Neural progenitor cell (in vitro differentiated cells): ENCODE results near the gene BNIPL. TPM values are rescaled to one million over a fixed set of nuclear protein-coding genes. Genes with fewer than 3 reads are reported as not detected.

Source experiments
- DNase-seq: peaks from one replicate; pipeline ENCODE4 v3.0.0-alpha.2; 2016; ENCODE audit warnings: low spot score
- H2AFZ ChIP-seq: fragments of 200-600 bp; sonication (generic); replicated peaks from 2 replicates; pipeline ENCODE4 v1.6.1; 2016; ENCODE audit warnings: antibody characterized with exemption
- H3F3A ChIP-seq: fragments of 200-600 bp; sonication (generic); 2 replicates; pipeline ENCODE4 v1.6.1; 2016; ENCODE audit warnings: antibody characterized with exemption, low read depth
- H3K27ac ChIP-seq: fragments of 200-600 bp; sonication (generic); 2 replicates; pipeline ENCODE4 v1.5.1; 2016; ENCODE audit warnings: mild to moderate bottlenecking
- H3K27me3 ChIP-seq: fragments of 200-600 bp; sonication (generic); 2 replicates; pipeline ENCODE4 v1.6.1; 2016; ENCODE audit warnings: mild to moderate bottlenecking, moderate library complexity
- H3K36me3 ChIP-seq: fragments of 200-600 bp; sonication (generic); 2 replicates; pipeline ENCODE4 v1.5.1; 2016
- H3K4me1 ChIP-seq: fragments of 200-600 bp; sonication (generic); 2 replicates; pipeline ENCODE4 v1.6.1; 2016; ENCODE audit warnings: mixed run types
- H3K4me2 ChIP-seq: fragments of 200-600 bp; sonication (generic); 2 replicates; pipeline ENCODE4 v1.6.1; 2016
- H3K4me3 ChIP-seq: fragments of 200-600 bp; sonication (generic); 2 replicates; pipeline ENCODE4 v1.5.1; 2016
- H3K79me2 ChIP-seq: fragments of 200-600 bp; sonication (generic); 2 replicates; pipeline ENCODE4 v1.6.1; 2016; ENCODE audit warnings: low read depth
- H3K9ac ChIP-seq: fragments of 200-600 bp; sonication (generic); 2 replicates; pipeline ENCODE4 v1.6.1; 2016
- H3K9me3 ChIP-seq: fragments of 200-600 bp; sonication (generic); 2 replicates; pipeline ENCODE4 v1.5.1; 2016; ENCODE audit warnings: low read depth
- H4K20me1 ChIP-seq: fragments of 200-600 bp; sonication (generic); 2 replicates; pipeline ENCODE4 v1.6.1; 2016; ENCODE audit warnings: low read depth
- H3K27ac Mint-ChIP-seq: 3 replicates; pipeline ENCODE4 v1.8.0; 2021; ENCODE audit warnings: mixed read lengths
- H3K27me3 Mint-ChIP-seq: 2 replicates; pipeline ENCODE4 v1.8.0; 2022; ENCODE audit warnings: low read depth, mild to moderate bottlenecking, inconsistent platforms, moderate library complexity, mixed read lengths; ENCODE audit not compliant: insufficient read depth
- H3K36me3 Mint-ChIP-seq: 3 replicates; pipeline ENCODE4 v1.8.0; 2021; ENCODE audit warnings: mixed read lengths
- H3K4me1 Mint-ChIP-seq: 3 replicates; pipeline ENCODE4 v1.8.0; 2021; ENCODE audit warnings: mixed read lengths
- H3K4me3 Mint-ChIP-seq: 3 replicates; pipeline ENCODE4 v1.8.0; 2021; ENCODE audit warnings: mild to moderate bottlenecking, moderate library complexity, mixed read lengths
- H3K9me3 Mint-ChIP-seq: 3 replicates; pipeline ENCODE4 v1.8.0; 2020; ENCODE audit warnings: mixed read lengths
- CTCF ChIP-seq: fragments of 200-600 bp; sonication (generic); IDR thresholded peaks from 2 replicates; pipeline ENCODE4 v1.5.1; 2017; ENCODE audit warnings: antibody characterized with exemption, mild to moderate bottlenecking
- EZH2 ChIP-seq: fragments of 200-600 bp; sonication (generic); IDR thresholded peaks from 2 replicates; pipeline ENCODE4 v1.6.1; 2017; ENCODE audit warnings: antibody characterized with exemption, mild to moderate bottlenecking, moderate library complexity
- EZH2phosphoT487 ChIP-seq: fragments of 200-600 bp; sonication (generic); IDR thresholded peaks from 2 replicates; pipeline ENCODE4 v1.6.1; 2017; ENCODE audit warnings: antibody characterized with exemption
- total RNA-seq: library from RNA; depleted of rRNA; stranded (reverse); fragments of >200 nt; gene quantifications from 2 replicates; pipeline ENCODE4 v1.2.3, GENCODE V29; 2015; ENCODE audit warnings: low replicate concordance

The BNIPL gene
- total RNA-seq, 1 donor from 2014 or later: 0.97 TPM

DNA sequence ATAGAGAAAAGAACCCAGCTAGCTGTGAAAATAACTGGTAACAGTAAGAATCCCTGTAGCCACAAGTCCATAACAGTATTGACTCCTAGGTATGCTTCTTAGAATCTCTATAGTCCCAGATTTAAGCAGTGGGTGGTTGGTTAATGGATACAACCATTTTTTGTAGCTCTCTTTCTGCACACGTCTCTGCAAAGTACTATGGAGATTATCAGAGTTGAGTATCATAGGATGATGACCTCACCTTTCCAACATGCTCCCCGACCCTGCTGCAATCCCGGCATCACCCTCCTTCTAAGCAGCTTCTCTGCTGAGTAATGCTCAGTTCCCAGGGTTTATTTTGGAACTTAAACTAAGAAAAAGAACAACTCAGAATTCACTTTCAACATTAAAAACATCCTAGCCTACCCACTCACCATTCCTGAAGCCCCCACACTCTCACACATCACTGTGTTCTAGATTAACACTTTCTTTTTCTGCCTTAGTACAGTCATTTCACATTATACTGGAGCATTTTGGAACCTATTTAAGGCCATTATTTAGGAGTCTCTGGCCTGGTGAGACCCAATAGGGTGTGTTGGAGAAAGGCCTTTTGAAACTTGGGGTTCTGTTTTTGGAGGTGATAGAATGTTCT lies 26.5 kb downstream of the BNIPL start:
- H3K4me3 Mint-ChIP-seq: peak overlapping the region; percentile 93

DNA sequence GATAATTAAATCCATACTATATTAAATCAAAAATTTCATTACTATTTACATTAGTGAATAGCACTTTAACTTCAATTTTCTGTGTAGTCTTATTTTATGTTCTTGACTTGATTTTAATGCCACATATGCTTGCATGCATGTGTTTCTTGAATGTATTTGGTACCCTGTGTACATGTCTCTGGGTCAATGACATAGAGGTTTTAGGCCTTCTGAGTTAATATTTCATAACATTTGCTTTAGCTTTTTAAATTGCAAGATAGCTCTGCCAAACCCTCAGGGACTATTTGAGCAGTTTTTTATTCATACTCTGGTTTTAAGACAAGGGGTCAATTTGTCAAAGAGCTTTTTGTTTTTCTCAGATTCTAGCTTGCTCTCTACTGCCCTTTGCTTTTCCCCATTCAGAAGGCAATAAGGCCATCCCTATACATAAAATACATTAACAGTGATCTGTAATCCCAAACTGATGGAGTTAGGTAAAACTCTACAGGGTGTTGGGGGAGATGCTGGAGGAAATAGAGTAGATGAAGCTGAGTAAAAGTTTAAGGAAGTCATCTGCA lies 28.8 kb downstream of the BNIPL start:
- Histone ChIP-seq H3K4me3 (no peak overlapping the region), H3F3A (peaks cover 47% of the 10 kb centered on the region), H3K27me3 (no peaks in the 10 kb centered on the region), H3K9ac (no peak overlapping the region), H3K79me2 (peaks cover 93% of the 10 kb centered on the region), H3K4me1 (peaks cover 10% of the 10 kb centered on the region), H2AFZ (no peak overlapping the region), H3K9me3 (no peaks in the 10 kb centered on the region), H3K36me3 (no peaks in the 10 kb centered on the region), H3K4me2 (no peak overlapping the region), H3K27ac (peak overlapping the region; percentile 36), H4K20me1 (peaks cover 10% of the 10 kb centered on the region)
- H3K4me3 Mint-ChIP-seq: no peak overlapping the region
- H3K4me1 Mint-ChIP-seq: peaks cover 28% of the 10 kb centered on the region
- peaks cover 36% of the 10 kb centered on the region for H3K36me3 Mint-ChIP-seq
- no peak for TF ChIP-seq EZH2
- TF ChIP-seq EZH2phosphoT487: no peak
- no peak for TF ChIP-seq CTCF
- H3K27me3 Mint-ChIP-seq: no peaks in the 10 kb centered on the region
- no peak for DNase-seq
- no peaks in the 10 kb centered on the region for H3K9me3 Mint-ChIP-seq
- no peak overlapping the region for H3K27ac Mint-ChIP-seq

More for the DNA sequence above, 26.5 kb downstream of the BNIPL start:
- no peaks in the 10 kb centered on the region for H3K9me3 ChIP-seq
- H3F3A ChIP-seq: peaks cover 32% of the 10 kb centered on the region
- H3K4me1 Mint-ChIP-seq: peaks cover 27% of the 10 kb centered on the region
- no peaks in the 10 kb centered on the region for H3K9me3 Mint-ChIP-seq
- peaks cover 15% of the 10 kb centered on the region for H3K4me1 ChIP-seq
- no peaks in the 10 kb centered on the region for H3K36me3 ChIP-seq
- H3K27me3 Mint-ChIP-seq: no peaks in the 10 kb centered on the region
- H3K36me3 Mint-ChIP-seq: peaks cover 29% of the 10 kb centered on the region
- no peak overlapping the region for H3K27ac ChIP-seq
- no peaks in the 10 kb centered on the region for H3K27me3 ChIP-seq
- DNase-seq: no peak
- no peak overlapping the region for H3K27ac Mint-ChIP-seq
- H2AFZ ChIP-seq: no peak overlapping the region
- TF ChIP-seq EZH2: no peak
- TF ChIP-seq CTCF: no peak
- TF ChIP-seq EZH2phosphoT487: no peak
- peaks cover 99% of the 10 kb centered on the region for H3K79me2 ChIP-seq
- no peak overlapping the region for H3K9ac ChIP-seq
- H4K20me1 ChIP-seq: peaks cover 19% of the 10 kb centered on the region
- peak overlapping the region; percentile 90 for H3K4me2 ChIP-seq
- peak overlapping the region; percentile 89 for H3K4me3 ChIP-seq

DNA sequence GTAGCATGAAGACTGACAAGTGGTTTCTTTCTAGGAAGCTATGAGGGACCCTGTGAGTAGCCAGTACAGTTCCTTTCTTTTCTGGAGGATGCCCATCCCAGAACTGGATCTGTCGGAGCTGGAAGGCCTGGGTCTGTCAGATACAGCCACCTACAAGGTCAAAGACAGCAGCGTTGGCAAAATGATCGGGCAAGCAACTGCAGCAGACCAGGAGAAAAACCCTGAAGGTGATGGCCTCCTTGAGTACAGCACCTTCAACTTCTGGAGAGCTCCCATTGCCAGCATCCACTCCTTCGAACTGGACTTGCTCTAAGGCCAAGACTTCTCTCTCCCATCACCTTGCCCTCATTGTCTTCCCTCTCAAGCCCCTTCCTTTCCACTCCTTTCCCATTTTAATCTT lies 30.8 kb downstream of the BNIPL start:
- no peak overlapping the region for H3K27ac Mint-ChIP-seq
- H3F3A ChIP-seq: peaks cover 54% of the 10 kb centered on the region
- H3K4me1 ChIP-seq: peaks cover 3% of the 10 kb centered on the region
- H3K9me3 ChIP-seq: no peaks in the 10 kb centered on the region
- peaks cover 34% of the 10 kb centered on the region for H3K36me3 Mint-ChIP-seq
- TF ChIP-seq EZH2phosphoT487 (no peak), CTCF (no peak), EZH2 (no peak)
- no peak overlapping the region for H2AFZ ChIP-seq
- H3K79me2 ChIP-seq: peaks cover 77% of the 10 kb centered on the region
- peaks cover 30% of the 10 kb centered on the region for H3K4me1 Mint-ChIP-seq
- peak overlapping the region; percentile 3 for H3K27ac ChIP-seq
- H3K9me3 Mint-ChIP-seq: no peaks in the 10 kb centered on the region
- H3K4me3 ChIP-seq: no peak overlapping the region
- H3K4me3 Mint-ChIP-seq: no peak overlapping the region
- DNase-seq: no peak
- H3K36me3 ChIP-seq: no peaks in the 10 kb centered on the region
- no peak overlapping the region for H3K9ac ChIP-seq
- peaks cover 7% of the 10 kb centered on the region for H3K27me3 Mint-ChIP-seq
- no peak overlapping the region for H3K4me2 ChIP-seq
- H4K20me1 ChIP-seq: peaks cover 10% of the 10 kb centered on the region
- no peaks in the 10 kb centered on the region for H3K27me3 ChIP-seq
